OCI-LY7 (cell line): ENCODE results near the gene MBNL3. TPM values are rescaled to one million over a fixed set of nuclear protein-coding genes. Genes with fewer than 3 reads are reported as not detected.

ENCODE experiments used
- BruUV-seq: library from RNA; stranded (reverse); fragments of 400-500 nt; replicated peaks from 2 replicates; lab custom pipeline; 2021; lab: Mats Ljungman, UMichigan
- CTCF ChIA-PET: fragments of 300-600 bp; sonication (Branson Sonifier 250); formaldehyde crosslinking; loops from one replicate; lab custom pipeline; 2022; ENCODE audit warnings: antibody characterized with exemption; ENCODE audit not compliant: unreplicated experiment; lab: Charles Lee
- POLR2A ChIA-PET: fragments of 300-600 bp; sonication (Branson Sonifier 250); formaldehyde crosslinking; loops from one replicate; lab custom pipeline; 2022; ENCODE audit warnings: antibody characterized with exemption; lab: Charles Lee
- DNase-seq: peaks from one replicate; pipeline ENCODE4 v3.0.0-alpha.2; 2015; ENCODE audit warnings: low spot score
- H2AFZ ChIP-seq: fragments of 200-600 bp; sonication (generic), shearing (Covaris generic); 2 replicates; pipeline ENCODE4 v1.6.1; 2014; ENCODE audit warnings: mild to moderate bottlenecking, antibody characterized with exemption, low read length, moderate library complexity
- H3K27ac ChIP-seq: fragments of 200-600 bp; sonication (generic); 2 replicates; pipeline ENCODE4 v1.5.1; 2014; ENCODE audit warnings: mixed run types, low read depth, mild to moderate bottlenecking, moderate library complexity, low read length, inconsistent platforms; ENCODE audit not compliant: poor library complexity, severe bottlenecking
- H3K36me3 ChIP-seq: fragments of 200-600 bp; sonication (generic); 2 replicates; pipeline ENCODE4 v1.6.1; 2014; ENCODE audit warnings: mild to moderate bottlenecking, antibody characterized with exemption, low read length, moderate library complexity, mixed read lengths; ENCODE audit not compliant: insufficient read depth
- H3K4me1 ChIP-seq: fragments of 200-600 bp; sonication (generic); 2 replicates; pipeline ENCODE4 v1.5.1; 2014; ENCODE audit warnings: mild to moderate bottlenecking, low read length; ENCODE audit not compliant: insufficient read depth, poor library complexity, severe bottlenecking
- H3K4me2 ChIP-seq: fragments of 200-600 bp; sonication (generic); 2 replicates; pipeline ENCODE4 v1.6.1; 2014; ENCODE audit warnings: mild to moderate bottlenecking, low read length
- H3K4me3 ChIP-seq: fragments of 200-600 bp; sonication (generic); 2 replicates; pipeline ENCODE4 v1.5.1; 2014; ENCODE audit warnings: mild to moderate bottlenecking, low read depth, low read length; ENCODE audit not compliant: poor library complexity, severe bottlenecking
- H3K79me2 ChIP-seq: fragments of 200-600 bp; sonication (generic); 2 replicates; pipeline ENCODE4 v1.6.1; 2016; ENCODE audit warnings: low read depth, mild to moderate bottlenecking, low read length, moderate library complexity, mixed read lengths; ENCODE audit not compliant: insufficient read depth
- H3K9me2 ChIP-seq: fragments of 200-600 bp; sonication (generic); 2 replicates; pipeline ENCODE4 v1.6.1; 2016; ENCODE audit warnings: mild to moderate bottlenecking, low read length, mixed read lengths; ENCODE audit not compliant: insufficient read depth
- H3K9me3 ChIP-seq: fragments of 200-600 bp; sonication (generic); 2 replicates; pipeline ENCODE4 v1.6.1; 2014; ENCODE audit warnings: mild to moderate bottlenecking, mixed run types, low read length, mixed read lengths
- H4K20me1 ChIP-seq: fragments of 200-600 bp; sonication (generic); 2 replicates; pipeline ENCODE4 v1.6.1; 2014; ENCODE audit warnings: mild to moderate bottlenecking, antibody characterized with exemption, low read length, moderate library complexity, mixed read lengths; ENCODE audit not compliant: insufficient read depth
- EZH2phosphoT487 ChIP-seq: fragments of 200-600 bp; sonication (generic); IDR thresholded peaks from 2 replicates; pipeline ENCODE4 v1.6.1; 2018; ENCODE audit warnings: low read depth, borderline replicate concordance, mild to moderate bottlenecking, mixed run types, antibody characterized with exemption, low read length, moderate library complexity, mixed read lengths
- intact Hi-C: fragments of 100-400 bp; cut with micrococcal nuclease; formaldehyde crosslinking; loops from one replicate; pipeline ENCODE4 v1.10.0; 2022; ENCODE audit not compliant: unreplicated experiment
- total RNA-seq, 2 experiments: library from RNA; depleted of rRNA in 1 of 2; stranded (reverse); fragments of >200 nt in 1 of 2; shearing (Covaris generic) in 1 of 2; gene quantifications; 2 replicates each; pipeline ENCODE4 v1.2.3, GENCODE V29; 2014 to 2022
- TF ChIP-seq, protein P1 (sequence below): fragments of 200-600 bp; sonication (generic); conservative IDR thresholded peaks from 2 replicates; pipeline ENCODE4 v1.5.1; 2014; ENCODE audit warnings: mild to moderate bottlenecking, antibody characterized with exemption, low read length, moderate library complexity, mixed read lengths

The MBNL3 gene
- total RNA-seq, 2 experiments from 2014 or later, result 39.4 to 73.9 TPM

DNA sequence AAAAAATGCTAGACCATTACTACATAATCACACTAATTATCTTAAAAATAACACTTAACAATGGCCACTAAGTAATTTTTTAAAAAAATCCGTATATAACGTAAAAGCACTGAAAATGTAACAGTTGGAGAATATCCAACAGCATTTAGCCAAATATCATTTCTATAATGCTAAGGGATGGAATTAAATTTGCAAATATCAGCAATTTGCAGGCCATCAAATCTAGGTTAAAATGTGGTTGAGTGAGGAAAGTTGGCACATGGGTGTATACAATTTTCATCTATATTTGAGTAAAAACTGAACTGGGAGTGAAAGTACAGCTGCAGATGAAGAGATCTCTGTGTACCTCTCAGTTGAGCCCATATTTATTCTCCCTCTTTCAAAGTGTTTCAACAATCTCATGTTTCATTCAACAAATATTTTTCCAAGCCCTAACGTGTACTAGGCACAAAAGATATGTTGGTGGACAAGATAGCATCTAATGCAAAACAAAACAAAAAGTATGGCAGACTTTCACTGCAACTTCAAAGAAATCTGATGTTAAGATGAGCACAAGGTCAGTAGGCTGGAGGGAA lies 63.0 kb downstream of the MBNL3 start:
- no TSS peak for BruUV-seq

DNA sequence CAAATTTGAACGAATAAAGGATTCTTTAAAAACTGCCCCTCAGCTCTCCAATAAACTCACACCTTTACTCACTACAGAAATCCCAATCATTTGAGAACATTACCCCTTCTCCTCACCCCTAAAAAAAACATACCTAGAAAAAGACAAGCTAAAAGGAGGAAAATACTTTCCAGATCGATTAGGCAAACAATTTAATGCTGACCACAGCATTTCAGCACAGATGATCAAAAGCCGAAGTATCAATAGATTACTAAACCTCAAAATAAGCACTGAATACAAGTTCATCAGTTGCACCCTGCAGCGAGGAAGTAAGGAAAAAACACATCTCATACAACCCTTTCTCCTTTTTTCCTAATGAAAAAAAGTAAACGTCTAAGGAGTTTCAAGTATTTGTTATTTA lies 65.5 kb downstream of the MBNL3 start:
- H3K9me3 ChIP-seq, result no peaks in the 10 kb centered on the region
- H2AFZ ChIP-seq, result no peak overlapping the region
- H3K79me2 ChIP-seq, result no peaks in the 10 kb centered on the region
- H3K9me2 ChIP-seq, result no peaks in the 10 kb centered on the region
- BruUV-seq, result no TSS peak
- H3K4me3 ChIP-seq, result no peak overlapping the region
- H3K36me3 ChIP-seq, result peaks cover 4% of the 10 kb centered on the region
- no peaks in the 10 kb centered on the region for H4K20me1 ChIP-seq
- DNase-seq, result no peak
- TF ChIP-seq, protein P1, sequence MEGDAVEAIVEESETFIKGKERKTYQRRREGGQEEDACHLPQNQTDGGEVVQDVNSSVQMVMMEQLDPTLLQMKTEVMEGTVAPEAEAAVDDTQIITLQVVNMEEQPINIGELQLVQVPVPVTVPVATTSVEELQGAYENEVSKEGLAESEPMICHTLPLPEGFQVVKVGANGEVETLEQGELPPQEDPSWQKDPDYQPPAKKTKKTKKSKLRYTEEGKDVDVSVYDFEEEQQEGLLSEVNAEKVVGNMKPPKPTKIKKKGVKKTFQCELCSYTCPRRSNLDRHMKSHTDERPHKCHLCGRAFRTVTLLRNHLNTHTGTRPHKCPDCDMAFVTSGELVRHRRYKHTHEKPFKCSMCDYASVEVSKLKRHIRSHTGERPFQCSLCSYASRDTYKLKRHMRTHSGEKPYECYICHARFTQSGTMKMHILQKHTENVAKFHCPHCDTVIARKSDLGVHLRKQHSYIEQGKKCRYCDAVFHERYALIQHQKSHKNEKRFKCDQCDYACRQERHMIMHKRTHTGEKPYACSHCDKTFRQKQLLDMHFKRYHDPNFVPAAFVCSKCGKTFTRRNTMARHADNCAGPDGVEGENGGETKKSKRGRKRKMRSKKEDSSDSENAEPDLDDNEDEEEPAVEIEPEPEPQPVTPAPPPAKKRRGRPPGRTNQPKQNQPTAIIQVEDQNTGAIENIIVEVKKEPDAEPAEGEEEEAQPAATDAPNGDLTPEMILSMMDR, result no peak
- no peak for TF ChIP-seq EZH2phosphoT487
- no peaks in the 10 kb centered on the region for H3K4me1 ChIP-seq
- POLR2A ChIA-PET, result interaction anchor here (0.5 to 0.6 kb wide), 2 partner anchors 21 to 293 kb away, joined by 3 to 4 read pairs; no protein-coding TSS in a partner anchor
- CTCF ChIA-PET, result no interaction called here
- H3K27ac ChIP-seq, result no peak overlapping the region
- intact Hi-C loops, result no loop called here
- no peak overlapping the region for H3K4me2 ChIP-seq

More for the DNA sequence above, 63.0 kb downstream of the MBNL3 start:
- H3K9me2 ChIP-seq, result no peaks in the 10 kb centered on the region
- H4K20me1 ChIP-seq, result no peaks in the 10 kb centered on the region
- TF ChIP-seq, protein P1, result no peak
- TF ChIP-seq EZH2phosphoT487, result no peak
- no peak overlapping the region for H3K27ac ChIP-seq
- H3K4me1 ChIP-seq, result no peaks in the 10 kb centered on the region
- DNase-seq, result no peak
- intact Hi-C loops, result no loop called here
- H3K4me3 ChIP-seq, result no peak overlapping the region
- H3K36me3 ChIP-seq, result peaks cover under 1% of the 10 kb centered on the region; the same call in 1 of the 2 replicates
- no peaks in the 10 kb centered on the region for H3K9me3 ChIP-seq
- POLR2A ChIA-PET, result no interaction called here
- no peak overlapping the region for H2AFZ ChIP-seq
- CTCF ChIA-PET, result no interaction called here
- no peak overlapping the region for H3K4me2 ChIP-seq
- H3K79me2 ChIP-seq, result no peaks in the 10 kb centered on the region

DNA sequence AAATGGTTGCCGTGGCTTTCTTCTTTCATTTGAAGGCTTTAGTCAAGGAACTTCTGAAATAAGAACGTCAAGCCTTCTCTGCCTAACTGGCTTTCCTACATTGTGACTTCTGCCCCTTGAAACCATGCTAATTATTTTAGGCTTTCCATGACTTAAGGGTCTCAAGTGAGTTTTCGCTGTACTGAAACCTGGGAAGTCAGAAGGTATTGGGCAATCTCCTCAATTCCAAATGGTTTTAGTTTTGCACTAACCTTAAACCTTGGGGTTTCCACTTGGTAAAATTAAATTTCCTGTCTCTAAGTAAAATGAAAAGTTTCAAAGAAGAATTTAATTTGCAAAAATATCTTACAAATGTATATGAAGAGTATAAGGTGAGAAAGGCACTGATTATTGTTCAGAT lies 73.8 kb downstream of the MBNL3 start:
- no peak overlapping the region for H3K4me2 ChIP-seq
- TF ChIP-seq, protein P1, result no peak
- no peak for TF ChIP-seq EZH2phosphoT487
- H3K36me3 ChIP-seq, result no peaks in the 10 kb centered on the region; the same call in 1 of the 2 replicates
- no peaks in the 10 kb centered on the region for H3K9me2 ChIP-seq
- no peaks in the 10 kb centered on the region for H4K20me1 ChIP-seq
- CTCF ChIA-PET, result no interaction called here
- H3K27ac ChIP-seq, result no peak overlapping the region
- POLR2A ChIA-PET, result no interaction called here
- no peak overlapping the region for H2AFZ ChIP-seq
- no peak overlapping the region for H3K4me3 ChIP-seq
- H3K4me1 ChIP-seq, result no peaks in the 10 kb centered on the region
- intact Hi-C loops, result no loop called here
- no peaks in the 10 kb centered on the region for H3K9me3 ChIP-seq
- BruUV-seq, result no TSS peak
- DNase-seq, result no peak
- H3K79me2 ChIP-seq, result no peaks in the 10 kb centered on the region
